ENCODE data around the gene CTSL.

The CTSL gene

GRCh38 chr9:87725356-87725899 is 491 bp upstream of the CTSL start:
- no peak for TF ChIP-seq ZFX (IDR thresholded peaks at IDR 0.05; ENCODE audit: borderline replicate concordance)
- no peak for TF ChIP-seq CTCF (IDR thresholded peaks at IDR 0.05)
- H3K27ac ChIP-seq: peak overlapping the region; percentile 83

GRCh38 chr9:87729246-87729645 is 3.3 kb downstream of the CTSL start:
- H3K27ac ChIP-seq: no peak overlapping the region
- TF ChIP-seq ZFX (IDR thresholded peaks at IDR 0.05; ENCODE audit: borderline replicate concordance): no peak
- TF ChIP-seq CTCF (IDR thresholded peaks at IDR 0.05): no peak

- no peak overlapping the region for H3K27ac ChIP-seq
- TF ChIP-seq ZFX (IDR thresholded peaks at IDR 0.05; ENCODE audit: borderline replicate concordance) (no peak), CTCF (IDR thresholded peaks at IDR 0.05) (no peak)
Observed at GRCh38 chr9:87731321-87731720, 5.4 kb downstream of the CTSL start.

- TF ChIP-seq CTCF (IDR thresholded peaks at IDR 0.05): no peak
- TF ChIP-seq ZFX (IDR thresholded peaks at IDR 0.05; ENCODE audit: borderline replicate concordance): no peak
Observed at GRCh38 chr9:87732344-87732743, 6.4 kb downstream of the CTSL start.

GRCh38 chr9:87732756-87733155 is 6.8 kb downstream of the CTSL start:
- no peak overlapping the region for H3K27ac ChIP-seq
- no peak for TF ChIP-seq CTCF (IDR thresholded peaks at IDR 0.05)
- TF ChIP-seq ZFX (IDR thresholded peaks at IDR 0.05; ENCODE audit: borderline replicate concordance): no peak

More at GRCh38 chr9:87732344-87732743, 6.4 kb downstream of the CTSL start:
- no peak overlapping the region for H3K27ac ChIP-seq

GRCh38 chr9:87733273-87734052 is 7.5 kb downstream of the CTSL start:
- no peak for TF ChIP-seq CTCF (IDR thresholded peaks at IDR 0.05)
- no peak for TF ChIP-seq ZFX (IDR thresholded peaks at IDR 0.05; ENCODE audit: borderline replicate concordance)
- H3K27ac ChIP-seq: no peak overlapping the region

GRCh38 chr9:87734106-87734505 is 8.2 kb downstream of the CTSL start:
- no peak for TF ChIP-seq ZFX (IDR thresholded peaks at IDR 0.05; ENCODE audit: borderline replicate concordance)
- no peak for TF ChIP-seq CTCF (IDR thresholded peaks at IDR 0.05)
- no peak overlapping the region for H3K27ac ChIP-seq

Measured in 22Rv1 (cell line).